ENCODE measurements around the gene TMEM163.

Gene TMEM163

GRCh38 chr2:134426721-134427120 is 292.1 kb downstream of the TMEM163 start:
- DNase-seq (ENCODE audit: low read depth, low spot score) = no peak
- no peak overlapping the region for H3K4me3 ChIP-seq (ENCODE audit: low read depth, low read length)
- in situ Hi-C loops (cut with HindIII; ENCODE audit: low sequenced_read_pairs) = no loop called here
- no peak for TF ChIP-seq CTCF (IDR thresholded peaks at IDR 0.05; ENCODE audit: low read depth, low read length)

- in situ Hi-C loops (cut with HindIII; ENCODE audit: low sequenced_read_pairs) = no loop called here
- no peak for DNase-seq (ENCODE audit: low read depth, low spot score)
- H3K4me3 ChIP-seq (ENCODE audit: low read depth, low read length) = no peak overlapping the region
- TF ChIP-seq CTCF (IDR thresholded peaks at IDR 0.05; ENCODE audit: low read depth, low read length) = no peak
Observed at GRCh38 chr2:134425724-134426496, 292.9 kb downstream of the TMEM163 start.

- in situ Hi-C loops (cut with HindIII; ENCODE audit: low sequenced_read_pairs) = no loop called here
- DNase-seq (ENCODE audit: low read depth, low spot score) = no peak
- H3K4me3 ChIP-seq (ENCODE audit: low read depth, low read length) = no peak overlapping the region
- no peak for TF ChIP-seq CTCF (IDR thresholded peaks at IDR 0.05; ENCODE audit: low read depth, low read length)
Observed at GRCh38 chr2:134421556-134422328, 297.1 kb downstream of the TMEM163 start.

GRCh38 chr2:134420920-134421319 is 297.9 kb downstream of the TMEM163 start:
- DNase-seq (ENCODE audit: low read depth, low spot score) = no peak
- in situ Hi-C loops (cut with HindIII; ENCODE audit: low sequenced_read_pairs) = no loop called here
- TF ChIP-seq CTCF (IDR thresholded peaks at IDR 0.05; ENCODE audit: low read depth, low read length) = no peak
- no peak overlapping the region for H3K4me3 ChIP-seq (ENCODE audit: low read depth, low read length)

- DNase-seq (ENCODE audit: low read depth, low spot score) = no peak
- no peak for TF ChIP-seq CTCF (IDR thresholded peaks at IDR 0.05; ENCODE audit: low read depth, low read length)
- H3K4me3 ChIP-seq (ENCODE audit: low read depth, low read length) = no peak overlapping the region
- in situ Hi-C loops (cut with HindIII; ENCODE audit: low sequenced_read_pairs) = no loop called here
Observed at GRCh38 chr2:134420259-134420658, 298.5 kb downstream of the TMEM163 start.

- no peak overlapping the region for H3K4me3 ChIP-seq (ENCODE audit: low read depth, low read length)
- in situ Hi-C loops (cut with HindIII; ENCODE audit: low sequenced_read_pairs) = no loop called here
- DNase-seq (ENCODE audit: low read depth, low spot score) = no peak
- TF ChIP-seq CTCF (IDR thresholded peaks at IDR 0.05; ENCODE audit: low read depth, low read length) = no peak
Observed at GRCh38 chr2:134417968-134418582, 300.7 kb downstream of the TMEM163 start.
